ENCODE results near the gene DHX9.

DHX9 gene

DNA sequence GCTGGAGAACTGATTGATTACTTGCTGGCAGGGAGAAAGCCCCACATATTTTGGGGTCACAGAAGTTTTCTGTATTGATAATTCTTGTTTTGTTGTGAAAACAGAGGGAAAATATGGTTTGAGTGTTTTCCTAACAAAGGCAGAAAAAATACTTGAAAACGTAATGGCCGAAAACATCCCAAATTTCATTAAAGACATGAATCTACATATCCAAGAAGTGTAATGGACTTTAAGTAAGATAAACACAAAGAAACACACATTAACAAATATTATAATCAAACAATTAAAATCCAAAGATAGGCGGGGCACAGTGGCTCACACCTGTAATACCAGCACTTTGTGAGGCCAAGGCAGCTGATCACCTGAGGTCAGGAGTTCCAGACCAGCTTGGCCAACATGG lies 74.3 kb downstream of the DHX9 start:
- peaks cover 11% of the 10 kb centered on the region for H3K9me3 Mint-ChIP-seq

GRCh38 chr1:182917378-182917777 lies 78.2 kb downstream of the DHX9 start:
- TF ChIP-seq CTCF (IDR thresholded peaks at IDR 0.05; ENCODE audit: unreplicated experiment in 3 of 3), result no peak
- H3K36me3 Mint-ChIP-seq (ENCODE audit: low read depth), result no peaks in the 10 kb centered on the region
- no peak overlapping the region for H3K4me3 Mint-ChIP-seq
- H3K27me3 Mint-ChIP-seq (ENCODE audit: low read depth), result peaks cover 3% of the 10 kb centered on the region
- no peaks in the 10 kb centered on the region for H3K4me1 Mint-ChIP-seq
- peaks cover 8% of the 10 kb centered on the region for H3K9me3 Mint-ChIP-seq
- no peak overlapping the region for H3K27ac Mint-ChIP-seq

More for the DNA sequence above, 74.3 kb downstream of the DHX9 start:
- no peaks in the 10 kb centered on the region for H3K27me3 Mint-ChIP-seq (ENCODE audit: low read depth)
- no peaks in the 10 kb centered on the region for H3K4me1 Mint-ChIP-seq
- no peak overlapping the region for H3K27ac Mint-ChIP-seq
- TF ChIP-seq CTCF (IDR thresholded peaks at IDR 0.05; ENCODE audit: unreplicated experiment in 3 of 3), result no peak
- H3K36me3 Mint-ChIP-seq (ENCODE audit: low read depth), result no peaks in the 10 kb centered on the region
- no peak overlapping the region for H3K4me3 Mint-ChIP-seq

- H3K9me3 Mint-ChIP-seq, result no peaks in the 10 kb centered on the region
- H3K27me3 Mint-ChIP-seq (ENCODE audit: low read depth), result no peaks in the 10 kb centered on the region
- no peak overlapping the region for H3K4me3 Mint-ChIP-seq
- TF ChIP-seq CTCF (IDR thresholded peaks at IDR 0.05; ENCODE audit: unreplicated experiment in 3 of 3), result no peak
- no peaks in the 10 kb centered on the region for H3K36me3 Mint-ChIP-seq (ENCODE audit: low read depth)
- no peak overlapping the region for H3K27ac Mint-ChIP-seq
- no peaks in the 10 kb centered on the region for H3K4me1 Mint-ChIP-seq
Measured at GRCh38 chr1:182925661-182926060, 86.5 kb downstream of the DHX9 start.

DNA sequence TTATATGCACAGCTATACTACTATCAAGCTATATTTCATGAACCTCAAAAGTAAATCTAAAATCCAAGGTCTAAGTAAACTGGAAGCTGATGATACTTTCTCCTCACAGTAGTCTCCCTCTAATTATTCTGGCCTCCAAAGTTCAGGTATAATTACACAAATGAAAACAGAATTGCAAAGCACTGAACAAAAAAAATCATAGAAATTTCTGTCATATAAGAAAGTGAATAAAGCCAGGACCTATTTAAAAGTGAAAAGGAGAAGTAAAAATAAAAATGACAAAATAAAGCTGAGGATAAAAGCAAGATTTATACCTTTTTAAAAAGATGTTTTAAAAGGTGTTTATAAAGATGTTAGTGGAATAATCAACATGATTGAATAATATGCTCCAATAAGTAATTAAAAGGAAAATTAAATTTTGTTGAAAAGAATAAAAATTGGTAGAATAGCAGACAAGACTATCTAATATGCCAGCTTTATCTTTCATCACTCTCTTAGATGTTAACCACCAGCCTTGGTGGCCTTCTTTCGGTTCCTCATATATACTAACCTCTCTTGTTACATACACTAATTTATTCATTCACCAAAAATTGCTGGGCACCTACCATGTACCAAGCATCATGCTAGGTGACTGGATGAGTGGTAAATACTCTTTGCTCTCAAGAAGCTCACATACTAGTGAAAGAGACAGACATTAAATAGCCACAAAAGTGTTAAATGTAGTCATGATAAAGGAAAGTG lies 88.7 kb downstream of the DHX9 start:
- Mint-ChIP-seq H3K4me1 (no peaks in the 10 kb centered on the region), H3K4me3 (no peak overlapping the region), H3K27ac (no peak overlapping the region), H3K9me3 (no peaks in the 10 kb centered on the region), H3K36me3 (ENCODE audit: low read depth) (no peaks in the 10 kb centered on the region), H3K27me3 (ENCODE audit: low read depth) (no peaks in the 10 kb centered on the region)
- no peak for TF ChIP-seq CTCF (IDR thresholded peaks at IDR 0.05; ENCODE audit: unreplicated experiment in 3 of 3)

DNA sequence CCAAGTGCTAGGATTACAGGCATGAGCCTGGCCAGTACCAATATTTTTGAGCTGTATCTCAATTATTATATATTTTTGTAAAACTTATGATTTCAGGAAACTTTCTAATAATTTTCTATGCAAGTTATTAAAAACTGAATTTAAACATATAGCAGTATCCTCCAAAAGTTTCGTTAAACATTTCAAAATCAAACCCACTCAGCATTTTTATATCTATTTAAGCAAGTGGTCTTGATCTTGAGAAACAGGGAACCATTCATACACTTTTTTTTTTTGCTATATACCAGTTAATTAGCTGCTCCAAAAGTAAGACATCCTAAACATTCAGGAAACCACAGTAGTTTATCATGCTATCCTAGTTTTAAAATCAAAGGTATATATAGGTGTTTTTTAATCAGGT lies 91.8 kb downstream of the DHX9 start:
- Mint-ChIP-seq H3K9me3 (peaks cover 7% of the 10 kb centered on the region), H3K27ac (no peak overlapping the region), H3K27me3 (ENCODE audit: low read depth) (no peaks in the 10 kb centered on the region), H3K4me1 (no peaks in the 10 kb centered on the region), H3K4me3 (no peak overlapping the region), H3K36me3 (ENCODE audit: low read depth) (no peaks in the 10 kb centered on the region)
- TF ChIP-seq CTCF (IDR thresholded peaks at IDR 0.05; ENCODE audit: unreplicated experiment in 3 of 3), result no peak

- TF ChIP-seq CTCF (IDR thresholded peaks at IDR 0.05; ENCODE audit: unreplicated experiment in 3 of 3), result no peak
- Mint-ChIP-seq H3K4me3 (no peak overlapping the region), H3K9me3 (peaks cover 16% of the 10 kb centered on the region), H3K27ac (no peak overlapping the region), H3K4me1 (no peaks in the 10 kb centered on the region), H3K36me3 (ENCODE audit: low read depth) (no peaks in the 10 kb centered on the region), H3K27me3 (ENCODE audit: low read depth) (peaks cover 6% of the 10 kb centered on the region)
Measured at GRCh38 chr1:182935716-182936115, 96.6 kb downstream of the DHX9 start.

Data from nephron (organoid).